ENCODE results near the gene BICDL2.
A peak's percentile ranks its signal among the peaks of the same experiment; 100 is the strongest.

The BICDL2 gene

DNA sequence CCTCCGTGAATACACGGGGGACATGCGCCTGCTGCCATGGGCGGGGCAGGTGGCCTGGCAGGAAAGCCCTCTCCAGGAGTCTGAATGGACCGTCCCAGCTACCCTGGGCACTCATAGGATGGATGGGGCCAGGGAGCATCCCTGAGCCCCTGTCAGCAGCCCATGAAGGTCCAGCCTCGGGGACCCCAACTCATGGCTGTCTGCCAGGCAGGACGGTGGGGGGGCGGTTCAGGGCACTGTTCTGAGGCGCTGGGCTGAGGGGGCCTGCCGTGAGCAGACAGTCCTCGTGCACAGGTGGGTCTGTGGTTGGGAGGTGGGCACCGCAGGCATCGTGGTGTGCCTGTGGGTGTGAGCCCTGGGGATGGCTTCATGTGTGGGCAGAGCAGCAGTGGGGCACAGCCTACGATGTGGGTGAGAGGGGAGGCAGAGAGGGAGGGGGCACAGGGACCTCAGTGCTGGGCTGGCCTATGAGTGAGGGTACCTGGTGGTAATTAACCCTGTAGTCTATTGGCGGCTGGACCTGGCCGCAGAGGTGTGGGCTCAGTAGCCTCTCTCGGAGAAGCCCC is 50.0 kb downstream of the BICDL2 start:
- TF ChIP-seq CTCF (IDR thresholded peaks at IDR 0.05): no peak

- TF ChIP-seq CTCF (IDR thresholded peaks at IDR 0.05): no peak
Measured at GRCh38 chr16:2985893-2986355, 50.8 kb downstream of the BICDL2 start.

GRCh38 chr16:2985462-2985861 is 51.3 kb downstream of the BICDL2 start:
- no peak for TF ChIP-seq CTCF (IDR thresholded peaks at IDR 0.05)

DNA sequence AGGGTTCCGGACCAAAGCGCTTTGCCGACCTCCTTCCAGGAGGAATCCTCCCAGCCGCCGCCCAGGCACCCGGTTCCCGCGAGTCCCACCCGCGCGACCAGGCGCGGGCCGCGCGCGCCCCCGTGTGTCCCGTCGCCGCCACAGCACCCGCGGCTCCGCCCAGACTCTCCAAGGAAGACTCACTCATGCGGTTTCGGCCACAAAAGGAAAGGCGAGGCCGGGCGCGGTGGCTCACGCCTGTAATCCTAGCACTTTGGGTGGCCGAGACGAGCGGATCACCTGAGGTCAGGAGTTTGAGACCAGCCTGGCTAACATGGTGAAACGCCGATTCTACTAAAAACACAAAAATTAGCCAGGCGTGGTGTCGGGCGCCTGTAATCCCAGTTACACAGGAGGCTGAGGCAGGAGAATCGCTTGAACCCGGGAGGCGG is 53.0 kb downstream of the BICDL2 start:
- TF ChIP-seq CTCF (IDR thresholded peaks at IDR 0.05): peak; percentile 96

DNA sequence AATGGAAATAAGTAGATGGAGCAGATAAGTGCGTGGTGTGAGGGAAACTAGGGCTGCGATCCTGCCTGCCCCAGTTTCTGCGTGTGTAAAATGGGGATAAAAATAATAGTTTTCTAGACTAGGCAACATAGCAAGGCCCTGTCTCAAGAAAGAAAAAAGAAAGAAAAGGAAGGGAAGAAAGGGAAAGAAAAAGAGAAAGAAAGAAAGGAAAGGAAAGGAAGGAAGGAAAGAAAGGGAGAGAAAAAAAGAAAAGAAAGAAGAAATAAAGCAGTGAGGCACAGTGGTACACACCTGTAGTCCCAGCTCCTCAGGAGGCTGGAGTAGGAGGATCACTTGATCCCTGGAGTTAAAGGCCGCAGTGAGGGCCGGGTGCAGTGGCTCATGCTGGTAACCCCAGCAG is 54.3 kb downstream of the BICDL2 start:
- TF ChIP-seq CTCF (IDR thresholded peaks at IDR 0.05): no peak

GRCh38 chr16:2981899-2982250 is 54.9 kb downstream of the BICDL2 start:
- no peak for TF ChIP-seq CTCF (IDR thresholded peaks at IDR 0.05)

DNA sequence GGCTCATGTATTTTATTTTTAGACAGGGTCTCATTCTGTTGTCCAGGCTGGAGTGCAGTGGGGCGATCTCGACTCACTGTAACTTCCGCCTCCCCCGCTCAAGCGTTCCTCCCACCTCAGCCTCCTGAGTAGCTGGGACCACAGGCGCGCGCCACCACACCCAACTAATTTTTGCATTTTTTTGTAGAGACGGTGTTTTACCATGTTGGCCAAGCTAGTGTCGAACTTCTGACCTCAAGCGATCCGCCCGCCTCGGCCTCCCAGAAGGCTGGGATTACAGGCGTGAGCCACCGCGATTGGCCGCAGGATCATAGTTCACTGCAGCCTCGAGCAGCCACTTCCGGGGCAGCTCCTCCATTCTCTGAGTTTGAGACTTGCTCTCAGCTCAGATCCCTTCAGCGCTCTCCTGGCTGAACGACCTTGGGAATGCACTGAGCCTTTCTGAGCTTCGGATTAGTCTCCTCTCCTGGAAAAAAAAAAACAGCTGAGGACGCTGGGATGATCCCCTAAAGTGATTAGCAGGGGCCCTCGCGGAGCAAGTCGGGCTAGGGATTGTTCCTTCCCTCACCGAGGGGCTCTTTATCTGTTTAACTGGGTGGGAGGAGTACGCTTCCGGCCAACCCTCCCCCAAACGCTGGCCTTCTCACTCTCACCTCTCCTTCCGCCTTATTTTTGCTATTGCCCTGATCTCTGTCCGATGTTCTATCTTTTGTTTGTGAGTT is 55.4 kb downstream of the BICDL2 start:
- no peak for TF ChIP-seq CTCF (IDR thresholded peaks at IDR 0.05)

Measured in LNCAP (cell line).